C1 segment of cervical spinal cord (tissue), 14 donors: ENCODE results near the gene ADSL.

Experiments
- DNase-seq, 14 donors: peaks; one replicate each; lab custom pipeline; 2025; lab: John Stamatoyannopoulos, UW

Gene ADSL

GRCh38 chr22:40404251-40405177, 58.2 kb downstream of the ADSL start:
- peak in 1 of 14 donors; percentile 38 for DNase-seq

- peak in 1 of 14 donors; percentile 32 for DNase-seq
Measured at GRCh38 chr22:40405178-40406062, 59.1 kb downstream of the ADSL start.

GRCh38 chr22:40406063-40406890, 60.0 kb downstream of the ADSL start:
- no peak for DNase-seq

GRCh38 chr22:40407021-40407761, 60.9 kb downstream of the ADSL start:
- no peak for DNase-seq

- no peak for DNase-seq
Measured at GRCh38 chr22:40407831-40408717, 61.8 kb downstream of the ADSL start.

- no peak for DNase-seq
Measured at GRCh38 chr22:40408718-40409612, 62.7 kb downstream of the ADSL start.

- no peak for DNase-seq
Measured at GRCh38 chr22:40409613-40410113, 63.4 kb downstream of the ADSL start.

- DNase-seq, result no peak
Measured at GRCh38 chr22:40410272-40410671, 64.0 kb downstream of the ADSL start.

GRCh38 chr22:40410731-40411505, 64.6 kb downstream of the ADSL start:
- no peak for DNase-seq

- DNase-seq, result no peak
Measured at GRCh38 chr22:40411506-40411861, 65.2 kb downstream of the ADSL start.

GRCh38 chr22:40412441-40412840, 66.1 kb downstream of the ADSL start:
- DNase-seq, result no peak

GRCh38 chr22:40413873-40414272, 67.6 kb downstream of the ADSL start:
- DNase-seq, result no peak

- no peak for DNase-seq
Measured at GRCh38 chr22:40414311-40414710, 68.0 kb downstream of the ADSL start.

GRCh38 chr22:40414838-40415505, 68.7 kb downstream of the ADSL start:
- no peak for DNase-seq

GRCh38 chr22:40415531-40416266, 69.4 kb downstream of the ADSL start:
- peak in 1 of 14 donors; percentile 18 for DNase-seq

GRCh38 chr22:40416267-40416570, 69.9 kb downstream of the ADSL start:
- DNase-seq, result no peak

- DNase-seq, result no peak
Measured at GRCh38 chr22:40416636-40417035, 70.3 kb downstream of the ADSL start.
